GM06990 (cell line): ENCODE results near the gene GSTA2.
"Not testable (repeated sequence)": the region's sequence is repeated elsewhere in the genome, so short reads cannot be mapped to it uniquely, and the experiment has no call there.

Experiments
- DNase-seq: peaks from one replicate; pipeline ENCODE4 v3.0.0-alpha.2; 2011; ENCODE audit not compliant: insufficient read length; ENCODE audit errors: extremely low read depth
- H3K27me3 ChIP-seq: replicated peaks from 2 replicates; pipeline ENCODE4 v1.6.0; 2011; ENCODE audit warnings: low read length; ENCODE audit not compliant: control insufficient read depth, insufficient read depth
- H3K36me3 ChIP-seq: 2 replicates; pipeline ENCODE4 v1.5.1; 2011; ENCODE audit warnings: low read length; ENCODE audit not compliant: control insufficient read depth, insufficient read depth
- H3K4me3 ChIP-seq: replicated peaks from 2 replicates; pipeline ENCODE4 v1.5.1; 2011; ENCODE audit warnings: low read depth, mild to moderate bottlenecking, control low read depth, low read length
- TF ChIP-seq, protein P1 (sequence below): IDR thresholded peaks from 2 replicates; pipeline ENCODE4 v1.5.1; 2011; ENCODE audit warnings: low read length, control low read depth, mild to moderate bottlenecking, inconsistent platforms; ENCODE audit not compliant: insufficient read depth, poor library complexity, severe bottlenecking

GSTA2 gene

DNA sequence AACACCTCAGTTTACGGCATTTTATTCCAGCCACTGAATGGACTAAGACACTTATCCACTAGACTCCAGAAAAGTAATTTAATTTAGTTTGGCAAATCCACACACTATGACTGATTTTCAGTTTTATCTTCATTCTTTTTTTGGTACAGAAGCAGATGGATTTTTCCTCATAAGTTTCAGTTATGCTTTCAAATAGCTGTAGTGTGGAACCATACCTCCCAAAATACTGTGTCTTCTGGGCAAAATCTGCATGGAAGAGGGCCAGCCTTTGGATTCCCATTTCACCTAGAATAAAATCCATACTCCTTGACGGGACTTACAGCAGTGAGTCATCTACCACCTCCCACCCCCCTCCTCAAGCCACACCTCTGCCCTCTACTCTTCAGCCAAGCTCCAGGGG lies 43.0 kb downstream of the GSTA2 start:
- no peak for DNase-seq
- Histone ChIP-seq H3K4me3 (no peak overlapping the region), H3K27me3 (no peaks in the 10 kb centered on the region), H3K36me3 (no peaks in the 10 kb centered on the region)
- TF ChIP-seq, protein P1, sequence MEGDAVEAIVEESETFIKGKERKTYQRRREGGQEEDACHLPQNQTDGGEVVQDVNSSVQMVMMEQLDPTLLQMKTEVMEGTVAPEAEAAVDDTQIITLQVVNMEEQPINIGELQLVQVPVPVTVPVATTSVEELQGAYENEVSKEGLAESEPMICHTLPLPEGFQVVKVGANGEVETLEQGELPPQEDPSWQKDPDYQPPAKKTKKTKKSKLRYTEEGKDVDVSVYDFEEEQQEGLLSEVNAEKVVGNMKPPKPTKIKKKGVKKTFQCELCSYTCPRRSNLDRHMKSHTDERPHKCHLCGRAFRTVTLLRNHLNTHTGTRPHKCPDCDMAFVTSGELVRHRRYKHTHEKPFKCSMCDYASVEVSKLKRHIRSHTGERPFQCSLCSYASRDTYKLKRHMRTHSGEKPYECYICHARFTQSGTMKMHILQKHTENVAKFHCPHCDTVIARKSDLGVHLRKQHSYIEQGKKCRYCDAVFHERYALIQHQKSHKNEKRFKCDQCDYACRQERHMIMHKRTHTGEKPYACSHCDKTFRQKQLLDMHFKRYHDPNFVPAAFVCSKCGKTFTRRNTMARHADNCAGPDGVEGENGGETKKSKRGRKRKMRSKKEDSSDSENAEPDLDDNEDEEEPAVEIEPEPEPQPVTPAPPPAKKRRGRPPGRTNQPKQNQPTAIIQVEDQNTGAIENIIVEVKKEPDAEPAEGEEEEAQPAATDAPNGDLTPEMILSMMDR: no peak

DNA sequence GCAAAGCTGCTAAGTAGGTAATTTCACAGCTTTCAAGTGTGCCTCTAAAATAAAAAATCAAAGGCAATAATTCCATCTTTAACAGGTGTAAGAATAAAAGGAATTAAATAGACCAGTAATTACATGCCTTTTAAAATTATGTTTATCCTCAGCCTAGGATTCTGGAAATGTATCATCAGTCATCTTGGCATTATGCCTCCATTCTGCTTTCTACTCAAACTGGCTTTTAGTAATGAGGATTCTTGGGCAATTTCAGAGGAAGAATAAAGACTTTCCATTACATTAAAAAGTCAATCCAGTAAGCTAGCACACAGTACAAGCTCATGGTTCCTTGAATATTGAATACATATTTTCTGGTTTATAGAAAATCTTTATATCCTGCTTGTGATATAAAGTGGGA lies 44.7 kb downstream of the GSTA2 start:
- H3K36me3 ChIP-seq: no peaks in the 10 kb centered on the region
- DNase-seq: no peak
- TF ChIP-seq, protein P1: no peak
- H3K27me3 ChIP-seq: no peaks in the 10 kb centered on the region
- no peak overlapping the region for H3K4me3 ChIP-seq

DNA sequence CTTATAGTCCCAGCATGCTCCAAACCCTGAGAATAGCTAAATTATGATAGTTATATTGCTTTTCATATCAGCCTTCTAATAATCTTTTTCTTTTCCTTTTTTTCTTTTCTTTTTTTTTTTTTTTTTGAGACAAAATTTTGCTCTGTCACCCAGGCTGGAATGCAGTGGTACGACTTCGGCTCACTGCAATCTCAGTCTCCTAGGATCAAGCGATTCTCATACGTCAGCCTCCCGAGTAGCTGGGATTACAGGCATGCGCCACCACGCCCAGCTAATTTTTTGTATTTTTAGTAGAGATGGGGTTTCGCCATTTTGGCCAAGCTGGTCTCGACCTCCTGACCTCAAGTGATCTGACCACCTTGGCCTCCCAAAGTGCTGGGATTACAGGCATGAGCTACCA lies 48.5 kb downstream of the GSTA2 start:
- not testable (repeated sequence) for H3K4me3 ChIP-seq, DNase-seq, H3K27me3 ChIP-seq

DNA sequence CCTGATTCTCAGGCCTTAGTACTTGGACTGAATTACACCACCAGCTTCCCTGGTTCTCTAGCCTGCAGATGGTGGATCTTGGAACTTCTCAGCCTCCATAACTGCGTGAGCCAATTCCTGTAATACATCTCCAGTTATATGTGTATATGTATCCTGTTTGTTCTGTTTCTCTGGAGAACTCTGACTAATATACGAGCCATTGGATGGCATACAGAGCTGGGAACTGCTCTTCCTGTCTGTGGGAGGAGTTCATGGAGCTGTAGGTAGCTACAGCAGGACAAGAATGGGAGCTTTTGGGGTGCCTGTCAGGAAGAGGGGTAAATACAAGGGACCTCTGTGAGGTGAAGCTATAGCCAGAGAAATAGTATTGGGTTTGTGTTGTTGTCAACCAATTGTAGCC lies 51.1 kb downstream of the GSTA2 start:
- TF ChIP-seq, protein P1: no peak
- no peak for DNase-seq
- Histone ChIP-seq H3K4me3 (no peak overlapping the region), H3K27me3 (no peaks in the 10 kb centered on the region), H3K36me3 (no peaks in the 10 kb centered on the region)

More for the DNA sequence above, 48.5 kb downstream of the GSTA2 start:
- H3K36me3 ChIP-seq: not testable (repeated sequence)

DNA sequence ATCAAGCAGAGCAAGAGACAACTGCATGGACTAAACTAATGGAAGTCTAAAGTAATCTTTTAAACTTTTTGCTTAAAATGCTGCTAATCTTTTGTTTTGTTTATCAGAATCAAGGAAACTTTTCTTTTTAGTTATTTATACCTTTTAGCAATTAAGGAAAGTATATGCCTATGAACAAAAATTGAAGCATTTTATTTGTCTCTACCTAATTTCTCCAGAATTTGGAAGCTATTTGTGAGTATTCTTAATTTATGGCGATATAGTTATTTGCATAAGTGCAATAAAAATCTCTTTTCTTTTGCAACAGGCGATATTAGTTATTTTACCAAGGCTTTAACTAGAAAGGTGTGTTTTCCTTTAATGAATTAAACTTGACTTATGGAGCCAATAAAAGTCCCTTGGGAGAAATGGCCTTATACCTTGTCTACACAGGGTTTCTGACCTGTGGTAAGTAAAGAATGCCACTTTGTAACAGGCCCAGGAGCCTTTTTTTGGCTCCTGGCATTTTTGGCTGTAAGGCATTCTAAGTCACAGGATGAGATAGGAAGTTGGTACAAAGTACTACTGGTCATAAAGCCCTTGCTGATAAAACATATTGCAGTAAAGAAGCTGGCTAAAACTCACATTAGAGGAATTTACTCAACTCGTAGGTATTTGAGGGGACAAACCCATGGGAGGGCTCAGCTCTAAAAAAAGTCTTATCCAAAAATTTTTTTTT lies 55.2 kb downstream of the GSTA2 start:
- no peaks in the 10 kb centered on the region for H3K36me3 ChIP-seq
- no peak for DNase-seq
- no peaks in the 10 kb centered on the region for H3K27me3 ChIP-seq
- no peak overlapping the region for H3K4me3 ChIP-seq
- TF ChIP-seq, protein P1: no peak

DNA sequence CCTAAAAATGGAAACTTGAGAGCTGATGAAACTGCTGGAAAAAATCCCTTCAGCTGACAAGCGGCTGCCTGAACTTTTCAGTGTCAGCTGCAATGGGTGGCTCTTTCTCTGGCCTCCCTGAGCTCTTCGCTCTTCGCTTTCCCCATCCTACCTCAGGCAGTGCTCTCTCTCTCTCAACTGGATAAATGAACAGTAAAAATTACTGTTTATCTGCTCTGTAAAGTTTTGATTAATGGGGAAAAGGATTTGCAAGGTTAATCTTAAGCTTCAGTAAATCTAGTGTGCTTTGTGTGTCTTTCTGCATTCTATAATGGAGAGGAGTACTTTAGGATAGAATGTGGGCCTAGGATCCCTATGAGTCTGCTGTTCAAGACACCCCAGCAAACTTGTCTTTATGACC lies 57.3 kb downstream of the GSTA2 start:
- Histone ChIP-seq H3K4me3 (no peak overlapping the region), H3K27me3 (no peaks in the 10 kb centered on the region), H3K36me3 (no peaks in the 10 kb centered on the region)
- DNase-seq: no peak
- TF ChIP-seq, protein P1: no peak

DNA sequence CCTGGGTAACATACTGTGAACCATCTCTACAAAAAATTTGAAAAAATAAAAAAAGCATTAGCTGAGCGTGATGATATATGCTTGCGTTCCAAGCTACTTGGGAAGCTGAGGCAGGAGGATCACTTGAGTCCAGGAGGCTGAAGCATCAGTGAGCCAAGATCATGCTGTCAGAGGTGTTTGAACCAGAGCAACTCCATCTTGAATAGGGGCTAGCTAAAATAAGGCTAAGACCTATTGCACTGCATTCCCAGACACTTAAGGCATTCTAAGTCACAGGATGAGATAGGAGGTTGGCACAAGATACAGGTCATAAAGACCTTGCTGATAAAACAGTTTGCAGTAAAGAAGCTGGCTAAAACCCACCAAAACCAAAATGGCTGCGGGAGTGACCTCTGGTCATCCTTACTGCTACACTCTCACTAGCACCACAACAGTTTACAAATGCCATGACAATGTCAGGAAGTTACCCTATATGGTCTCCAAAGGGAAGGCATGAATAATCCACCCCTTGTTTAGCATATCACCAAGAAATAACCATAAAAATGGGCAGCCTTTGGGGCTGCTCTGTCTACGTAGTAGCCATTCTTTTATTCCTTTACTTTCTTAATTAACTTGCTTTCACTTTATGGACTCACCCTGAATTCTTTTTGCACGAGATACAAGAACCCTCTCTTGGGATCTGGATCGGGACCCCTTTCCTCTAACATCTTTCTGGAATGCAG lies 58.3 kb downstream of the GSTA2 start:
- H3K4me3 ChIP-seq, DNase-seq, H3K27me3 ChIP-seq, H3K36me3 ChIP-seq: not testable (repeated sequence)
